Transverse colon (tissue), 4 donors: ENCODE measurements around the gene RNU6-7. TPM values are rescaled to one million over a fixed set of nuclear protein-coding genes. Genes with fewer than 3 reads are reported as not detected.

ENCODE experiments used
- DNase-seq: peaks from one replicate; pipeline ENCODE4 v3.0.0-alpha.2; 2019
- H3K27ac ChIP-seq, 4 donors: fragments of 200-600 bp; sonication (generic); 2 replicates each; pipeline ENCODE4 v1.5.1; 2016 to 2018; ENCODE audit warnings: inconsistent platforms in 4 of 4
- H3K27me3 ChIP-seq: fragments of 200-600 bp; sonication (generic); 2 replicates; pipeline ENCODE4 v1.5.1; 2017; ENCODE audit warnings: inconsistent platforms
- H3K36me3 ChIP-seq, 4 donors: fragments of 200-600 bp; sonication (generic); 2 replicates each; pipeline ENCODE4 v1.5.1; 2017 to 2019; ENCODE audit warnings: inconsistent platforms in 4 of 4
- H3K4me1 ChIP-seq, 4 donors: fragments of 200-600 bp; sonication (generic); 2 replicates each; pipeline ENCODE4 v1.5.1; 2017 to 2020; ENCODE audit warnings: inconsistent platforms in 4 of 4
- H3K4me3 ChIP-seq, 4 donors: fragments of 200-600 bp; sonication (generic); 1 replicate in 1 of 4; 2 replicates in 3 of 4; pipeline versions ENCODE4 v1.5.1 to v1.6.1; 2017 to 2019; ENCODE audit warnings: inconsistent platforms in 4 of 4
- H3K9me3 ChIP-seq, 2 donors: fragments of 200-600 bp; sonication (generic); 2 replicates each; pipeline ENCODE4 v1.5.1; 2017 to 2019; ENCODE audit warnings: inconsistent platforms in 2 of 2
- EP300 ChIP-seq: sonication (generic); formaldehyde crosslinking; IDR thresholded peaks from one replicate; pipeline ENCODE4 v1.6.1; 2017; ENCODE audit warnings: antibody characterized with exemption, low read depth
- POLR2A ChIP-seq: fragments of 450-650 bp; IDR thresholded peaks from one replicate; pipeline ENCODE4 v1.6.1; 2016; ENCODE audit warnings: antibody characterized with exemption, mild to moderate bottlenecking, moderate library complexity
- POLR2AphosphoS5 ChIP-seq, 3 donors: sonication (generic); formaldehyde crosslinking; IDR thresholded peaks; one replicate each; pipeline ENCODE4 v1.6.1; 2016; ENCODE audit warnings: antibody characterized with exemption in 3 of 3
- whole genome bisulfite sequencing, 2 donors: methylation state at CpG; one replicate each; pipeline ENCODE4 v1.1.5; 2018; ENCODE audit warnings: low coverage in 1 of 2; 5-methylcytosine and 5-hydroxymethylcytosine counted together
- in situ Hi-C, 4 donors: fragments of 200-750 bp; cut with MboI; loops; one replicate each; pipeline versions ENCODE4 v1.15.0 to v1.15.1; 2017; ENCODE audit warnings: low sequenced_read_pairs in 3 of 4, low pct_ligation_motif_present in 1 of 4, low pct_unique_long_range_greater_than_20kb in 1 of 4
- intact Hi-C: fragments of 100-400 bp; cut with DNase I; formaldehyde crosslinking; loops from one replicate; pipeline ENCODE4 v1.15.1; 2023; ENCODE audit warnings: low total_unique reads
- total RNA-seq, 4 donors: library from RNA; depleted of rRNA; stranded (reverse); fragments of >200 nt; gene quantifications; one replicate each; pipeline ENCODE4 v1.1.0, GENCODE V29; 2016
- TF ChIP-seq, protein P1 (sequence below), 5 experiments: fragments of 200-600 bp in 3 of 5; fragments of 450-650 bp in 2 of 5; sonication (generic) in 3 of 5; IDR thresholded peaks; 1 replicate in 2 of 5; 2 replicates in 3 of 5; pipeline ENCODE4 v1.5.1; 2016 to 2017; ENCODE audit warnings: antibody characterized with exemption in 5 of 5, inconsistent platforms in 3 of 5, mild to moderate bottlenecking in 2 of 5, moderate library complexity in 1 of 5

The RNU6-7 gene
- not detected for total RNA-seq

DNA sequence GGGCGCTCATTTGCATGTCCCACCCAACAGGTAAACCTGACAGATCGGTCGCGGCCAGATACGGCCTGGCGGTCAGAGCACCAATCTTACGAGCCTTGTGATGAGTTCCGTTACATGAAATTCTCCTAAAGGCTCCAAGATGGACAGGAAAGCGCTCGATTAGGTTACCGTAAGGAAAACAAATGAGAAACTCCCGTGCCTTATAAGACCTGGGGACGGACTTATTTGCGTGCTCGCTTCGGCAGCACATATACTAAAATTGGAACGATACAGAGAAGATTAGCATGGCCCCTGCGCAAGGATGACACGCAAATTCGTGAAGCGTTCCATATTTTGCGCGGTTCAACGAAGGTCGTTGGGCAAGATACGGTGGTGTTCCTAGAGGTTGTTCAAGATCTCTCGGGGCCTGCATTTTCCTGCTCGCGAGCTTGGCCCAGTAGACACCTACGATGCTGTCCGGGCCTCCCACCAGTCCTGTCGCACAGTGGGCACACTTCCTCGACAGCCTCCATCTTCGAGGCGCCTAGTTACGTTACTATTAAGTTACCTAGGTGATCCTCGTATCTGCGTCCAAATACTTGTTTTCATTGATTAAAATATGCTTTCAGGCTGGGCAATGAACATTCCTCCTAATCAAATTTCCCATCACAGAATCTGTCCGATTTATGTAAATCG, at the start of gene RNU6-7:
Gene RNU6-7 (plus strand): TSS at position 230 of the 675 bp plus-strand sequence.
- Histone ChIP-seq H3K9me3 (no peaks in the 10 kb centered on the region), H3K27ac (peak within 1 kb of the TSS; percentile 80 to 89 (median 85)), H3K4me3 (peak within 1 kb of the TSS; percentile 21 to 75 (median 62)), H3K27me3 (no peaks in the 10 kb centered on the region), H3K4me1 (peaks cover 0 to 23% (median 16%) of the 10 kb centered on the region in 4 donors), H3K36me3 (no peaks in the 10 kb centered on the region)
- in situ Hi-C loops = loop anchor here in 2 of 4 donors (25.0 kb wide), 1 partner anchor 115 kb away; the partner anchor contains the start of gene ARHGAP5 (in 2 of the 2)
- DNase-seq = peak; percentile 24
- intact Hi-C loops = loop anchor here (5.0 kb wide), 1 partner anchor 125 kb away; the partner anchor contains the start of gene ARHGAP5
- 1 to 4% methylated on average over 19 to 40 of the region's 40 CpGs for WGBS, 2 donors
- peak in 1 of 3 donors; percentile 3 for TF ChIP-seq POLR2AphosphoS5 (IDR thresholded peaks at IDR 0.05)
- TF ChIP-seq EP300 = no peak

DNA sequence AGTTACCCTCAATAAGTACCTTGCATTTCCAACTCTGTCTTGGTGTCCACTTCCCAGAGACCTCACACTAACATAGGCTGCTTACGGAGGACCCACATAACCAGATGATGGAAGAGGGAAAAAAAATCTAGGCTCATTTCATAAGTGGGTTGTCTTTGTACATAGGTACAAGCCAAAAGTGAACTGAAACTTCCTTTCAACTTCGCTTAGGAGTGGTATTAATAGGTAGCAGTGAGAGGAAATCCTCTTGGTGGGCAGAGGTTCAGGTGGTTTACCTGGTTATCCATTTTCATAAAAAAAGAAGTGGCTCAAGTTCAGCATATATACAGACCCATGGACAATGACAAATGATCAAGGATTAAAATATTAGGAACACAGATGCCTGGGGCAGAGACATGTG, 35.8 kb upstream of the RNU6-7 start:
- Histone ChIP-seq H3K27ac (no peak overlapping the region), H3K4me1 (no peaks in the 10 kb centered on the region), H3K27me3 (no peaks in the 10 kb centered on the region), H3K4me3 (no peak overlapping the region), H3K9me3 (no peaks in the 10 kb centered on the region), H3K36me3 (no peaks in the 10 kb centered on the region)
- in situ Hi-C loops (no loop called here), intact Hi-C loops (no loop called here)
- DNase-seq = no peak
- TF ChIP-seq POLR2AphosphoS5 (IDR thresholded peaks at IDR 0.05) = no peak
- TF ChIP-seq POLR2A = no peak
- TF ChIP-seq EP300 = no peak
- TF ChIP-seq, protein P1, sequence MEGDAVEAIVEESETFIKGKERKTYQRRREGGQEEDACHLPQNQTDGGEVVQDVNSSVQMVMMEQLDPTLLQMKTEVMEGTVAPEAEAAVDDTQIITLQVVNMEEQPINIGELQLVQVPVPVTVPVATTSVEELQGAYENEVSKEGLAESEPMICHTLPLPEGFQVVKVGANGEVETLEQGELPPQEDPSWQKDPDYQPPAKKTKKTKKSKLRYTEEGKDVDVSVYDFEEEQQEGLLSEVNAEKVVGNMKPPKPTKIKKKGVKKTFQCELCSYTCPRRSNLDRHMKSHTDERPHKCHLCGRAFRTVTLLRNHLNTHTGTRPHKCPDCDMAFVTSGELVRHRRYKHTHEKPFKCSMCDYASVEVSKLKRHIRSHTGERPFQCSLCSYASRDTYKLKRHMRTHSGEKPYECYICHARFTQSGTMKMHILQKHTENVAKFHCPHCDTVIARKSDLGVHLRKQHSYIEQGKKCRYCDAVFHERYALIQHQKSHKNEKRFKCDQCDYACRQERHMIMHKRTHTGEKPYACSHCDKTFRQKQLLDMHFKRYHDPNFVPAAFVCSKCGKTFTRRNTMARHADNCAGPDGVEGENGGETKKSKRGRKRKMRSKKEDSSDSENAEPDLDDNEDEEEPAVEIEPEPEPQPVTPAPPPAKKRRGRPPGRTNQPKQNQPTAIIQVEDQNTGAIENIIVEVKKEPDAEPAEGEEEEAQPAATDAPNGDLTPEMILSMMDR (IDR thresholded peaks at IDR 0.05) = no peak
- WGBS, 2 donors = 82 to 88% methylated on average over 2 of the region's 2 CpGs

DNA sequence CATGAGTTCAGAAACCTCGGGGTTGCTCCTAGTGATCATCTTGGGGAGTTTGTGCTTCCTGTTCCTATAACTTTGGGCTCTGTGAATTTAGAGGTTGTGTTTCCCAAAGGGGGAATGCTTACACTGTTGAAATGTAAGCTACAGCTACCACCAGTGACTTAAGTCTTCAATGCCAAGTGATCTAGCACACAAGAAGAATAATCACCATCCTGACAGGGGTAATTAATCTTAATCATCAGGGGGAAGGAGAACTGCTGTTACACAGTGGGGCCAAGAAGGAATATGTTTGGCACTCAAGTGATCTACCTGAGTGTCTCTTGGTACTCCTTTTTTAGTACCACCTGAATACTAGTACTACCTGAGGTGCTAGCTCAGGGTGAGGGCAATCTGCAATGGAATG, 34.9 kb upstream of the RNU6-7 start:
- no peaks in the 10 kb centered on the region for H3K27me3 ChIP-seq
- intact Hi-C loops = no loop called here
- H3K4me3 ChIP-seq = no peak overlapping the region
- no peaks in the 10 kb centered on the region for H3K36me3 ChIP-seq
- no peak for DNase-seq
- no peaks in the 10 kb centered on the region for H3K9me3 ChIP-seq
- no peaks in the 10 kb centered on the region for H3K4me1 ChIP-seq
- no peak overlapping the region for H3K27ac ChIP-seq
- TF ChIP-seq, protein P1 (IDR thresholded peaks at IDR 0.05) = no peak
- TF ChIP-seq EP300 (no peak), POLR2AphosphoS5 (IDR thresholded peaks at IDR 0.05) (no peak), POLR2A (no peak)
- 83 to 88% methylated on average over 1 of the region's 1 CpG for WGBS, 2 donors
- in situ Hi-C loops = no loop called here

DNA sequence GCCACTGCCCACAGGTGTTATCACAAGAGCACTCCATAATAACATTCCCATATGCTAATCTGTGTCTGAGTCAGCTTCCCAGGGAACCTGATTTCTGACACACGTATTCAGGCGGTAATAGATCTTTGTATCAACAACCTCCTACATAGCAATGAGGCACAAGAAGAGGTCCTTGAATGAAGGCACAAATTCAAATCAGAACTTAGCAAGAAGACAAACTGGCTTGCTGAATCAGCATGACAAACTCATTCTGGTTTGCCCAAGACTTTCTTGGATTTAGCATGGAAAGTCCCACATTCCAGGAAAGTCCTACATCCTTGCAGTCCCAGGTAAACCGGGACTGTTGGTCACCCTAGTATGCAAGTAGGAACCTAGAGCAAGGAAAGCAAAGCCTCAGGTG, 33.9 kb upstream of the RNU6-7 start:
- H3K36me3 ChIP-seq = no peaks in the 10 kb centered on the region
- intact Hi-C loops (no loop called here), in situ Hi-C loops (no loop called here)
- no peak overlapping the region for H3K27ac ChIP-seq
- DNase-seq = no peak
- WGBS, 2 donors = 90% methylated on average over 3 of the region's 3 CpGs; no CpG with 5 or more reads in 1 of the 2 donors
- H3K4me3 ChIP-seq = no peak overlapping the region
- H3K9me3 ChIP-seq = no peaks in the 10 kb centered on the region
- no peaks in the 10 kb centered on the region for H3K27me3 ChIP-seq
- H3K4me1 ChIP-seq = no peaks in the 10 kb centered on the region
- TF ChIP-seq POLR2AphosphoS5 (IDR thresholded peaks at IDR 0.05) = no peak
- TF ChIP-seq, protein P1 (IDR thresholded peaks at IDR 0.05) = no peak
- no peak for TF ChIP-seq POLR2A
- TF ChIP-seq EP300 = no peak
